GM19438 (cell line): Measurements from ENCODE around the gene GTPBP10.

Experiments
- ATAC-seq: cut with Tn5 transposase; IDR thresholded peaks from one replicate; pipeline ENCODE4 v1.9.1; 2021; ENCODE audit warnings: low read depth; ENCODE audit not compliant: unreplicated experiment

Gene GTPBP10

DNA sequence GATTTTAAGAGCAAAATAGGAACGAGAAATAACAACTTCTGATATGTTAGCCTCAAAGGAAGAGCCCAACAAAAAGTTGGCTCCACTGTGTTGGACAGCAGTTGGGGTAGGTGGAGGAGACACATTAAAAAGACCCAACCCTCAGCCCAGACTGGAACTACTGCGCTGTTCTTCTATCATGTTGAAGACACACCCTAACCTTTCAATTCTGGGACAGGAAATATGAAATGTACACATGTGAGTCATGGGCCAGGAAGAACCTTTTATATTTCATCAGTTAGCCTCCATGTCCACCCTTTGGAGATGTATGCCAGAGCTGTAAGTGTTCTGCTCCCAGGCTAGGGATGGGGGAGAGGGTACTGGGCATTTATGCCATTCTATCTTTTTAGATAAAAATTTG is 78.9 kb downstream of the GTPBP10 start:
- no peak for ATAC-seq

DNA sequence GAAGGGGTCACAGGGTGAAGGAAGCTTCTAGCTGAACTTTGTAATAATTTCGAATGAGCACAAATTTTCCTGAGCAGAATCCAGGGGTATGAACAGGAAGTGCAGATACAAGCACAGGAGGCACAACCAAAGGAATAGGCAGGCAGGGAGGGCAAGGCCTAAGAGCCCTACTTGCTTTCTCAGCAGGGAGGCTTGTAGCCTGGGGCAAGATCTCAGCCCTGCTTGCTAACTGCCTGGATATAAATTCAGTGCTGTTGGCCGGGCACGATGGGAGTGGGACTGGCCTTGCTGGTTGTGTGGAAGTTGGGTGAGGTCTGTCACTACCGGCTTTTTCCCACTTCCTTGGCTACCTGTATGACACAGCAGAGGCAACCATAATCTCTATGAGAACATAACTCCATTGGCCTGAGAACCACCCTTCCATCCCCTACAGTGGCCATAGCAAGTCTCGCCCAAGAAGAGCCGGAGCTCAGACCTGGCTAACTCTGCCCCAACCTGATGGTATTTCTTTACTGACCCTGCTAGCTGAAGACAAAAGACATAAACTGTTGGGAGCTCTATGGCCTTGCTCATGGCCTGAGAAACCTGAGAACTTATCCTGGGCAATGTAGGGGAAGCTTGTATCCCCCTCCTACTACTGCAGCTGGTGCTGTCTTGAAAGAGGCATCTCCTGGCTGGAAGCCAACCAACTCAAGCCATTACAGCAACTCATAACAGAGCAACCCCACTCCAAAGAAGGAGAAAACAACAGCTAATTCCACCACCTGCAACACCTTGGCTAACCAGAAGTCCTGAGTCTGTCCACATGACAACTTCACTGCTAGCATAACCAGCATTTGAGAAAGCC is 84.3 kb downstream of the GTPBP10 start:
- ATAC-seq = no peak

DNA sequence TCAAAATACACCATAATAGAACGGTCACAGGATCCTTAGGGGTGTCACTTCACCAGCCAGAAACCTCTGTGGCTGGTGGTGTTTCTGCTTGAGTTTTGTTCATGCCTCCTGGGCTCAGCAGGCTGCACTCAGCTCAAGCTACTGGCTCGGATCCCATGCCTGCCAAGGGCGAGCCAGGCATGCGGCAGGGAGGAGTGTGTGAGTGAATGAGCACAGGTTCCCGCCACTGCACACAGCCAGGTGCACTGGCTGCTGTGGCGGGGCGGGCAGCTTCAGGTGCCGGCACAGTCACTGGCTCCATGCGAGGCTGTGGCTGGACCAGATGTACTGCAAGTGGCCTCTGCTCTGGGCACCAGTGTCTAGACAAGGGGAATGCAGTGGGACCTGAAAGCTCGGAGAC is 86.2 kb downstream of the GTPBP10 start:
- ATAC-seq = no peak

- ATAC-seq = no peak
These were observed 86.7 kb downstream of the GTPBP10 start for GRCh38 chr7:90433221-90433620.
